GM19023 (cell line): ENCODE results near the gene NXNL1.

Source experiments
- ATAC-seq: cut with Tn5 transposase; IDR thresholded peaks from one replicate; pipeline ENCODE4 v1.9.1; 2021; ENCODE audit warnings: mild to moderate bottlenecking, moderate library complexity; ENCODE audit not compliant: unreplicated experiment

NXNL1 gene

DNA sequence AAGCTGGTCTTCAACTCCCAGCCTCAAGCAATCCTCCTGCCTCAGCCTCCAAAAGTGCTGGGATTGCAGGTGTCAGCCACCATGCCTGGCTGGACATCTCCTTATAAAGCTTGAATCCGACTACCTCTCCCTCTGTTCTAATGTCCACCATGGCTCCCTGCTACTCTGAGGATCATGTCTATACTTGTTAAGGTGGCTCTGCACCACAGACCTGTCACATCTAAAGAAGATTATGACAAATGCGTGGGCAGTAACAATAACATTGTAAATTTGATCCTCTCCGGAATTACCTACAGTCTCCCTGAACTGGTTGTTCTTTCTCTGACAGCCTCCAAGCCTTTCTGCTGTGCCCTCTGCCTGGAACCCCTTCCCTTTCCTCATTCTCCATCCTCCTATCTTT is 1.8 kb downstream of the NXNL1 start:
- no peak for ATAC-seq

DNA sequence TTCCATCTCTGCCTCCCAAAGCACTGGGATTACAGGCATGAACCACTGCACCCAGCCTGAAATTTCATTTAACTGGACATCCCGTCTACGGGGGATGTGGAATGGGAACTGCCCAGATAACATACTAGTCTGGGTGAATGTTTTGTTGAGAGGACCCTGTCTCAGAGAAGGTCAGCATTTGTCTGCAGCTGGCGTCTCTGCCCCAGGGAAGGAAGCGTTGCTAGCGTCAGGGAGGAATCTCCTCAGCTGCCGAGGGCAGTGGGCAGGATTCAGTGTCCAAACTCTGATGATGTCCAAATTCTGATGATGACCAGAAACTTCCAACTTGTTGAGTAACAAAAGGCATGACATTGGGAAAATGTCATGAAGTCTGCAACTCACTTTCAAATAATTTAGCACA is 3.1 kb downstream of the NXNL1 start:
- ATAC-seq = no peak

DNA sequence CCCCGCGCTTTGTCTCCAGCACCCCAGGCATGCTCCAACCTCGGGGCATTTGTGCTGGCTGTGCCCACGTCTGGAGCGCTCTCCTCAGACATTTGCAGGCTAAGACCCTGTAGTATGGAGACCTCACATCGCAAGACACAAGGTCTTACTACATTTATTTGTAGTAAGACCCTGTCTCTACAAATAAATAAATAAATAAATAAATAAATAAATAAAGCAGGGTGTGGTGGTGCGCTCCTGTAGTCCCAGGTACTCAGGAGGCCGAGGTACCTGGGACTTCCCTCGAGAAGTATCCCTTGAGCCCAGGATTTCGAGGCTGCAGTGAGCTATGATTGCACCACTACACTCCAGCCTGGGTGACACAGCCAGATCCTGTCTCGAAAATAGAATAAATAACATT is 4.6 kb downstream of the NXNL1 start:
- ATAC-seq = no peak

DNA sequence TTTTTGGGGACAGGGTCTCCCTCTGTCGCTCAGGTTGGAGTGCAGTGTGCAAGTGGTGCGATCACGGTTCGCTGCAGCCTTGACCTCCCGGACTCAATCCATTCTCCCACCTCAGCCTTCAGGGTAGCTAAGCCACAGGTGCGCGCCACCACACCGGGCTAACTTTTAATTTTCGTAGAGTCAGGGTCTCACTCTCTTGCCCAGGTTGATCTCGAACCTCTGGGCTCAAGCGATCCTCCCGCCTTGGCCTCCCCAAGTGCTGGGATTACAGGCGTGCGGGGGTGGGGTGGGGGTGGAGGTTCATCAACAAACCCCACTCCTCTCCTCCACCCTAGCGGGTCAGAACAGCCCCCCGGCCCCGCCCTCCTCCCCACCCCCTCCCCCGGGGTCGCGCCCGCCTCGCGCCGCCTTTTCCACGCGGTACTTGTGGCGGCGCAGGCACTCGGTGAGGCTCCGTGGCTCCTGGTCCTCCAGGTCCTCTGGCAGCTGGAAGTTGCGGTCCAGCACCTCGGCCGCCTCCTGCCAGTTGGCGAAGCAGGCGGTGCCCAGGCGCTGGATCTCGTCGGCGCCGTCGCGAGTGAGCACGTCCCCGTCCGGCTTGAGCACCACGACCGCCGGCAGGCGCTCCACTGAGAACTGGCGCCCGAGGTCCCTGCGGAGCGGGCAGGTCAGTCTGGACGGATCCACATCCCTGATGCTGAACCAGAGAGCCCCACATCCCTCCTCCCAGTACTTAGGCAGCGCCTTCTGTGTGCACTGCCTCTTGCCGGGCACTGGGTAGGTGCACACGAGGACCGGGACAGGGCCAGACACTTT is 5.2 kb downstream of the NXNL1 start:
- no peak for ATAC-seq

DNA sequence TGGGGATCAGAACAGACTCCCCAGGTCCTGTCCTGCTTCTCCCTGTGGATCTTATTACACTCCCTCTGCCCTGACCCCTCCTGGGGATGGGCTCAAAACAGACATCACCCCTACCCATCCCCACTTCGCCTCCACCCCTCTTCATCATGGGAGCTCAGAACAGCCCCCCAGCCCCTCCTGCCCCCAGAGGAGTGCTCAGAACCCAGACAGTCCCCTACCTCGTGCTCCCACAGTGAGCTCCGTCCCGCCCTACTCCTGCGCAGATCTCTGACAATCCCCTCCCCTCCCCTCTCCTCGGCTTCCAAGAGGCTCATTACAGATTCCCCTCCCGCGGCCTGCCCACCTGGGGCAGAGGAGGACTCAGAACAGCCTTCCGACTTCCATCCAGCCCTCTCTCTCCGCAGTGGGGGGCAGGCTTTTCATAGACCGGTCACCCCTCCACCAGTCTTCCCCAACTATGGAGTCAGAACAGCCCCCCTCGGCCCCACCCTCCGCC is 6.1 kb downstream of the NXNL1 start:
- no peak for ATAC-seq

DNA sequence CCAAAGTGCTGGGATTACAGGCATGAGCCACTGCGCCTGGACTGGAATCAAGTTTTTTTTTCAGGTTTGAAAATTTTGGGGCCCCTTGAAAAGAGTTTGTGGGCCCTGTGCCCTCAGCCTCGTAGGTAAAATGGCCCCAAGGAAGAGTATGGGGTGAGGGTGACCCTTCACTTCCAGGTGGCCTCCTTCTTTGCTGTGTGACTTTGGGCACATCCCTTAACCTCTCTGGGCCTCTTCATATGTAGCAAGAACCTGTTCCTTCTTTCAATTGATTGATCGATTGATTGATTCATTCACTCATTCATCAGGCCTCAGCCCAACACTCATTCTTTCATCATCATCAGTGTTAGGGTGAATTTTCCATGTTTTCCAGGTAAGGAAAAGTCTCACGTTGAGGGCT is 8.9 kb downstream of the NXNL1 start:
- no peak for ATAC-seq

DNA sequence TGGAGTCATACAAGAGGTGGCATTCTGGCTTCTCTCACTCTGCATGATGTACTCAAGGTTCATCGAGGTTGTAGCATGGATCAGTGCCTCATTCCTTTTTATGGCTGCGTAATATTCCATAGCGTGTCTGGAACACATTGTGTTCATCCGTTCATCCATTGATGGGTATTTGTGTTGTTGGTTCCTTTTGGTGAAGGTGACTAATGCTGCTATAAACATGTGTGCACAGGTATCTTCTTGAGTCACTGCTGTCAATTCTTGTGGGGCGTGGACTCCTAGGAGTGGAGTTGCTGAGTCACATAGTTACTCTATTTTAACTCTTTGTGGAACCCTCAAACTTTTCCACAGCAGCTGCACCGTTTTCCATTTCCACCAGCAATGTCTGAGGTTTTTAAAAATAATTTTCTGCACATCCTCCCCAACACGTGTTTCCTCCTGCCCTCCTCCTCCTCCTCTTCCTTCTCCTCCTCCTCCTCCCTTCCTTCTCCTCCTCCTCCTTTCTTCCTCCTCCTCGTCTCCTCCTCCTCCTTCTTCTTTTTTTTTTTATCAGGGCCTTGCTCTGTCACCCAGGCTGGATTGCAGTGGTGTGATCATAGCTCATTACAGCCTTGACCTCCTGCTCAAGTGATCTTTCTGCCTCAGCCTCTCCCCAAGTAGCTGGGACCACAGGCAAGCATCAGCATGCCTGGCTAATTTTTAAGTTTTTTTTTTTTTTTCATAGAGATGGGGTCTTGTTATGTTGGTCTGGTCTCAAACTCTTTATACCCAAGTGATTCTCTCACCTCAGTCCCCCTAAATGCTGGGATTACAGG is 10.3 kb downstream of the NXNL1 start:
- no peak for ATAC-seq

DNA sequence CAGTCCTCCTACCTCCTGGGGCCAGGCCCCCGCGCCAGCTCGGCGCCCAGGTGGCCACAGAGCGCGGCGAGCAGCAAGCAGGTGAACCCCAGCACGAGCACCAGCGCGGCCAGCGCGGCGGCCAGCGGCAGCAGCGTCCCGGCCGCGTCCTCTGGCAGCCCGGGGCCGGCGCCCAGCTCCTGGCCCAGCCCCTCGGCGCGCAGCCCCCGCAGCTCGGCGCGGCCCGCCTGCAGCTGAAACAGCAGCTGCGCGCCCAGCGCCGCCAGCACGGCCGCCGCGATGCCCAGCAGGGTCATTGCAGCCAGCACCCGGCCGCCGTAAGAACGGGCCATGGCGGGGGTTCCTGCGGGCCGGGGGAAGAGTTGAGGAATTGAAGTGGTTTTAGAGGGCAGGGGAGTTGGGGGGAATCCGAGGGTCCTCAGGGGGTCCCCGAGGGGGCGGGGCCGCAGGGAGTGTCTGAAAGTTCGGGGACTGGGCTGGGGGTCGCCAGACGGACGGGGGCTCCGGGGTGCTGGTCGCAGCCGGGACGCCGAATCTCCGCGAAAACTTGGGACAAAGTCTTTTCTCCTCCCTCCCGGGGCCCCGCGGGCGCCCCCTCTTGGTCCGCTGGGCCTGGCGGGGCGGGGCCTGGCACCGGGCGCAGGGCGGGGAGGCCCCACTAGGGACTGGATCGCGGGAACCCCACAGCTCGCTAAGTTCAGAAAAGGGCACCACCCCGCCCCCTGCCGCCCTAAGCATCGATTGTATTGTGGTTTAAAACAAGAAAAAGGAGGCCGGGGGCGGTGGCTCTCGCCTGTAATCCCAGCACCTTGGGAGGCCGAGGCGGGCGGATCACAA is 12.4 kb downstream of the NXNL1 start, which contains the start of gene TMEM221:
TSS of gene TMEM221 (minus strand) at position 538 of the 837 bp plus-strand sequence. CDS start at position 332, 206 bp downstream.
- ATAC-seq = no peak

DNA sequence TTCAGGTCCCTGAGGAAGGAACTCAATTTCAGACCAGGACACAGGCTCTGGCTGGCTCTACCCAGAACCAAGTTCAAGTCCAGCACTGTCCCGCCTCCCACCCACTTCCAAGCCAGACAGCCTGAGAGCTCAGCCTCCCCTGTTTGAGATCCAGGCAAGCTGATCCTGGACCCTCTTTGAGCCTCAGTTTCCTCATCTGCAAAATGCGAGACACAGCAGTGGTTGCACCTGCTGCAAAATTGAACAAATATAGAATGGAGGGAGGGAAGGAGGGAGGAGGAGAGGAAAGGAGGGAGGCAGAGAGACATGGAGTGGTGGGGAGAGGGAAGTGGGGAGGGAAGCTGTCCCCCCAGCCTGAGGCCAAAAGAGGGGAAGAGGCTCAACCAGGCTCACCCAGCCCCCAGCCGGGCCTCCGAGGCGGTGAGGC is 13.0 kb downstream of the NXNL1 start:
- ATAC-seq = no peak

DNA sequence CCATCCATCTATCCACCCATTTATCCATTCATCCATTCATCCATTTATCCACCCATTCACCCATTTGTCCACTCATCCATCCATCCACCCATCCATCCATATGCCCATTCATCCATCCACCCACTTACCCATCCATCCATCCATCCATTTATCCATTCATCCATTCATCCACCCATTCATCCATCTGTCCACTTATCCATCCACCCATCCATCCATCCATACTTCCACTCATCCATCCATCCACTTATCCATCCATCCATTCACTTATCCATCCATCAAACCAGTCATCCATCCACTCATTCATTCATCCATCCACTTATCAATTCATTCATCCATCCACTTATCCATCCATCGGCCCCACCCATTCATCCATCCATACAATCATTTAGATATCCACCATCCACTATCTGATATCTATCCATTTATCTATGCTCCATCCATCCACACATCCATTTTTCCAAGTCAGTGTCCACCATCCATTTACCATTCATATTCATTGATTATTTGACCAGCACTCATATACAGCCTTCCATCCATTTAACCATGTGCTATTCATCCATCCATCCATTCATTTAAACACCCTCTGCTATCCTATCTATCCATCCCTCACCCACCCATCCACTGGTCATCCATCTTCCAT is 15.1 kb downstream of the NXNL1 start:
- ATAC-seq = no peak

DNA sequence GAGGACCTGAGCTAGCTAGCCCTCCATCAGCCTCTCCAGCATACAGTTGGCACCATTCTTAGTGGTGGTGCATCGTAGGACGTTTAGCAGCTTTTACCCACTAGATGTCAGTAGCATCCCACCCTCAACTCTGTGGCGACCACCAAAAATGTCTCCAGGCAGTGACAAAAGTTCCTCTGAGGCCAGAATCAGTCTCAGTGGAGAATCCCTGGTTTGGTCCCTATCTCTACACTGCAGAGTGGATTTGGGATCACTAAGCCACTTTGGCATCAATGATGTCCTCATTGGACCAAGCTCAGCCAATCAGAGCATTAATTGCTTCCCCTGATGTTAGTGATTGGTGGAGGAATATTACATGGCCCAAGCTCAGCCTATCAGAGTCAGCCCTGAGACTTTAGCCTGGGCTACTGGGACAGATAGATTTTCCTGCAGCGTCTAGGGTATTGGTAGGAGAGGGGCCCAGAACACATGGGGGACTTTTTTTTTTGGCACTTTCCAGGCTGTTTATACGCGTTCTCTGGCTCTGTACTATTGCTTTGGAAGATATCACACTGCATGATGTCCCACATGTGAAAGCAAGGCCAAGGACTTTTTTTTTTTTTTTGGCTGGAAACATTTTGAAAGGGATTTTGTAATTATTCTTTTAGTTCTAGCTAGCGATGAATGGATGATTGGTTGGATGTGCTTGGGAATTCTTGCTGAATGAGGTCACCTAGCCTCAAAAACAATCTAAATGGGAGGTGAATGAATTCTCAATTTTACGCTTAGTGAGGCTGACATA is 19.3 kb downstream of the NXNL1 start:
- no peak for ATAC-seq

DNA sequence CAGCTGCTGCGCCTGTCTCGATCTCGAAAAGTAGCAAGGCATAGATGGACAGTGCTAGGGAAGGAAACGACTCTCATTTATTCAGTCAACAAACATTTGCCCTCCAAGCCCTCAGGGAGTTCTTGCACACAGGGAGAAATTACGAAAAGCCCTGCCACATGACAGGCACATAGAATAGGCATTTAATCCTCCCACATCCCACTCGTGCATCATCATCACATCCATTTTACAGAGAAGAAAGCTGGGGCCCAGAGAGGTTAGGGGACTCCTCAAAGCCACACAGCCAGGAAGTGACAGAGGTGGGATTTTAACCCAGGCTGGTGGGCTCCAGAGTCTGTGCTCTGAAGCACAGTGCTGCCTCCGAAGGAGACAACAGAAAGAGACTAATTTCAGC is 23.9 kb downstream of the NXNL1 start:
- no peak for ATAC-seq

DNA sequence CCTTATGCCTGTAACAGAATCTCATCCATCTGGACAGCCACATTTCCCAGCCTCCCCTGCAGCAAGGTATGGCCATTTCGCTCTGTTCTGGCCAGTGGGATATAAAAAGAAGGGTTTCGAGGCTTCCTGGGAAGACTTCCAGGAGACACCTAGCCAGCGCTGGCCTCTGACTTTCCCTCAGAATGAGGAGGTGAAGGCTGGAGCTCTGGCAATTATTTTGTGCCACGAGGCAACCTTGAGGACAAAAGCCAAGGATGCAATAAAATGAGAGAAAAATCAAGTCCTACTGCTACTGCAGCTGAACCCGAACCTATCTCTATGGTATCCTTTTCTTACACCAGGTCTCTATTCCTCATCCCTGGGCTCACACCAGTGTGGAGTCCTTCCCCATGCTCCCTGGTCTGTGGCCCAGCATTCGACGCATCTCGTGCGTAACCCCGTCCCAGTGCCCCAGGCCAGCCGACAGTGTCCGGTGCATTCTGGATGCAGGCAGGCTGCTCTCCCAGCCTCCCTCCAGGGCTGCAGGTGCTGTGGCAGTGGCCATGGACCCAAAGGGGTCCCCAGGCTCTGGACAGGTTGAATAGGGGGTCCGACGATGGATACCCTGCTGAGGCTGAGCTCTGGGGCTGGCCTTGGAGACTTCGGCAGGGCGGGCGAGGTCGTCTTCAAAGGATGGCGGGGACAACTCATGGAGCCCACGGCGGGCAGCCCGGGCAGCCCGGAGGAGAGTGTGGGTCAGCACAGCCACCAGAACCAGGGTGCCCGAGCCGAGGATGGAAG is 24.4 kb downstream of the NXNL1 start:
- ATAC-seq = no peak

DNA sequence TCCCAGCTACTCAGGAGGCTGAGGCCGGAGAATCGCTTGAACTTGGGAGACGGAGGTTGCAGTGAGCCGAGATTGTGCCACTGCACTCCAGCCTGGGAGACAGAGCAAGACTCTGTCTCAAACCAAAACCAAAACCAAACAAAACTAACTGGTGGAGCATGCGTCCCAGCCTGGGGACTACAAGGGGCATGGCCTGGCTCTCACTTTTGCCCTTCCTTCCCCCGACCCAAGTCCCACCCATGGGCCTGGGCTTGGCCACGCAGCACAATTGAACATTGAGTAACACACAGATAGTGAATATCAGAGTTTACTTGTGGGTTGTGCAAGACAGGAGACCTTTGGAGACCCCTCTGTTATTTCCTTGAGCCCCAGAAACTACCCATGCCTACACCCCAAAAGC is 25.5 kb downstream of the NXNL1 start:
- ATAC-seq = no peak

DNA sequence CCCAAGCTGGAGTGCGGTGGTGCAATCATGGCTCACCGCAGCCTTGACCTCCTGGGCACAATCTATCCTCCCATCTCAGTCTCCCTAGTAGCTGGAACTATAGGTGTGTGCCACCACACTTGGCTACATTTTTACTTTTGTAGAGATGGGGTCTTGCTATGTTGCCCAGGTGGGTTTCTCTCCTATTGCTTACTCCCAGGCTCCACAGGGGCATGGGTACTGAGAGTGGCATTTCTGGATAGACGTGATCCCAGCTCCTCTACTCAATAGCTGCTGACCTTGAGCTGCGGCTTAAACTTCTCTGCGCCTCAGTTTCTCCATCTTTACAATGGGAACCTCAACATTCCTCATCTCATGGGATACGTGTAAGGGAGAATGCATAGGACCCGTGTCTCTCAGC is 29.3 kb downstream of the NXNL1 start:
- no peak for ATAC-seq

DNA sequence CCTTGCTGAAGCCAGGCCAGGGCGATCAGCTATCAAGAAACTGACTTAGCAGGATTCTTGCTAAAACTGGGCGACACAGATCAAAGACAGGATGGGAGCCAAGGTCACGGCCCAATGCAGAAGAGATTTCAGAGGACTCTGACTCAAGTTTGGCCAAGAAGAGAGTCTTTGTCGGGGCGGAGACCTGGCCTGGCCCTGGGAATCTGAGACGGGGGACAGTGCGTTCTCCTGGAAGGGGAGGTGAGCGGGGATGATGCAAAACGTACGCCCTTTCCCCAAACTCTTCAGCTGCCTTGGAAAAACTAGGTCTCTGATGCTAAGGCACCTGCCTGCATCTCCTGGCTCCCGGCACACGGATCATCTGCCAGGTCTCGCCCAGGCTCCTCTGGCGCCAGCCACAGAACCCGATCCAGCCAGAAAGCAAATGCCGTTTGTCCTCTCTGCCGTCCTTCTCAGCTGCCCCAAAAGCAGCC is 31.0 kb downstream of the NXNL1 start:
- ATAC-seq = no peak

DNA sequence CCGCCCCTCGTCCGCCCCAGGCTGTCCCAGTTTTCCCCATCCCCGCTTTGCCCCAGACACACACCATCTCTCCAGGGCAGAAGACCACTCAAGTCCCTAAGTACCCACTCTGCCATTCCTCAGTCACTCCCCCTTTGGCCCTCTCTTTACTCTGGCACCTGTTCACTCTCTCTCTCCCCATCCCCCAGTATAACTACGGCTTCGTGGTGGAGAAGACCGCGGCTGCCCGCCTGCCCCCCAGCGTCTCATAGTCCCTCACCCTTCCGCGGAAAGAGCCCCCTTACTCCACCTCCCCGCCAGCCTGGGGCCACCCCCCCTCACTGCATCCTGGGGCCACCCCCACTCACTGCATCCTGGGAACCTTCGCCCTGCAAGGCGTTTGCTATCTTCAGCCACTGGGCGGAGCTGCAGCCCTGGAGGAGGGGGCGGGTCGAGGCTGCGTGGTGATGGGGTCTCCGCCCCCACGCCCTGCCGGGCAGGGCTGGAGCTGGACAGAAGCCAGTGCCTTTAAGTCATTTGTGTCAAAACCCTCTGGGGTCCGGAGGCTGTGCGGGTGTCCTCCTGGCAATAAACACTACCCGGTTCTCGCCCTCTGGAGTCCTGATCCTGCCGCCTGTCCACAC is 35.9 kb downstream of the NXNL1 start:
- no peak for ATAC-seq

DNA sequence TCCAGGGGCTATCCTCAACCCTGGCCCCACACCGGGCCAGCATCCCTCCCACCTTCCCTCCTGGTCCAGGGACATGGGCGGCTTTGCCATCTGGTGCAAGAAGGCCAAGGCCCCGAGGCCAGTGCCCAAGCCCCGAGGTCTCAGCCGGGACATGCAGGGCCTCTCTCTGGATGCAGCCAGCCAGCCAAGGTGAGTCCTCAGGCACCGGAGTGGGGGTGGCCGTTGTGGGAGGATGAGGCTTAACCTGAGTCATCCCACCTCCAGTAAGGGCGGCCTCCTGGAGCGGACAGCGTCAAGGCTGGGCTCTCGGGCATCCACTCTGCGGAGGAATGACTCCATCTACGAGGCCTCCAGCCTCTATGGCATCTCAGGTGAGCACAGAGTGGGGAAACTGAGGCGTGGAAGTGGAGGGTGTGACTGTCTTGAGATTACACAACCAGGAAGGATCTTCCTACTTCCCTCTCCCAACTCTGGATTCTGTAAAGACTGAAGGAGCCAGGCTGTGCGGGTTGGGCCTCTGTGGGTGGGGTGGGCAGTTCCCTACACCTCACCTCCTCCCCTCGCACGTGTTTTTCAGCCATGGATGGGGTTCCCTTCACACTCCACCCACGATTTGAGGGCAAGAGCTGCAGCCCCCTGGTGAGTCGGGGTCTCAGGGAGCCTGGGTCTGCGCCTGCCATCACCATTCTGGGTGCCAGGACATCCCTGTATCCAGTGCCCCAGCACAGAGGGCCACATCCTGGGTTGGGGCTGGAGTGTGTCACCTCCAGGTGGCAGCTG is 37.1 kb downstream of the NXNL1 start:
- no peak for ATAC-seq
